ENCODE results near the gene ZMYND11. TPM values are rescaled to one million over a fixed set of nuclear protein-coding genes. Genes with fewer than 3 reads are reported as not detected.

Gene ZMYND11
- total RNA-seq, 2 donors from 2014 or later: 34.2 to 37.7 TPM

- no peak overlapping the region for H3K4me3 Mint-ChIP-seq
- peaks cover 53% of the 10 kb centered on the region for H3K36me3 Mint-ChIP-seq (ENCODE audit: low read depth)
- H3K9ac ChIP-seq (ENCODE audit: extremely low read depth, low read length, poor library complexity, severe bottlenecking): no peak overlapping the region
- TF ChIP-seq CTCF (conservative IDR thresholded peaks at IDR 0.05): no peak
- H3K4me1 ChIP-seq (ENCODE audit: control insufficient read depth, insufficient read depth, low read length): no peaks in the 10 kb centered on the region
- no peaks in the 10 kb centered on the region for H3K9me3 ChIP-seq (ENCODE audit: control insufficient read depth, low read length)
- H3K27me3 ChIP-seq (ENCODE audit: control insufficient read depth, insufficient read depth, low read length, poor library complexity, severe bottlenecking): no peaks in the 10 kb centered on the region
- peaks cover 63% of the 10 kb centered on the region for H3K36me3 ChIP-seq (ENCODE audit: control insufficient read depth, insufficient read depth, low read length)
- WGBS, 2 experiments (ENCODE audit: insufficient coverage in 1 of 2, insufficient read length in 1 of 2): 86 to 93% methylated on average over 7 of the region's 7 CpGs
- no peak overlapping the region for H3K4me3 ChIP-seq (ENCODE audit: low read length)
- no peak overlapping the region for H3K27ac Mint-ChIP-seq
- no peaks in the 10 kb centered on the region for H3K4me1 Mint-ChIP-seq
- no peaks in the 10 kb centered on the region for H3K9me3 Mint-ChIP-seq
- no peaks in the 10 kb centered on the region for H3K27me3 Mint-ChIP-seq (ENCODE audit: insufficient read depth)
- H3K27ac ChIP-seq (ENCODE audit: low read depth, low read length): no peak overlapping the region
- DNase-seq: no peak
These were observed 148.7 kb downstream of the ZMYND11 start for GRCh38 chr10:283916-284356.

- H3K27me3 Mint-ChIP-seq (ENCODE audit: insufficient read depth): no peaks in the 10 kb centered on the region
- Histone ChIP-seq H3K9ac (ENCODE audit: extremely low read depth, low read length, poor library complexity, severe bottlenecking) (no peak overlapping the region), H3K4me1 (ENCODE audit: control insufficient read depth, insufficient read depth, low read length) (no peaks in the 10 kb centered on the region), H3K27ac (ENCODE audit: low read depth, low read length) (no peak overlapping the region), H3K9me3 (ENCODE audit: control insufficient read depth, low read length) (no peaks in the 10 kb centered on the region), H3K4me3 (ENCODE audit: low read length) (no peak overlapping the region), H3K36me3 (ENCODE audit: control insufficient read depth, insufficient read depth, low read length) (peaks cover 53% of the 10 kb centered on the region), H3K27me3 (ENCODE audit: control insufficient read depth, insufficient read depth, low read length, poor library complexity, severe bottlenecking) (no peaks in the 10 kb centered on the region)
- TF ChIP-seq CTCF (conservative IDR thresholded peaks at IDR 0.05): no peak
- no peak for DNase-seq
- H3K36me3 Mint-ChIP-seq (ENCODE audit: low read depth): peaks cover 55% of the 10 kb centered on the region
- H3K4me3 Mint-ChIP-seq: no peak overlapping the region
- H3K9me3 Mint-ChIP-seq: no peaks in the 10 kb centered on the region
- H3K27ac Mint-ChIP-seq: no peak overlapping the region
- no peaks in the 10 kb centered on the region for H3K4me1 Mint-ChIP-seq
- WGBS, 2 experiments (ENCODE audit: insufficient coverage in 1 of 2, insufficient read length in 1 of 2): 88 to 89% methylated on average over 8 to 15 of the region's 15 CpGs
These were observed 150.0 kb downstream of the ZMYND11 start for GRCh38 chr10:285216-285615.

GRCh38 chr10:287026-287709 lies 151.9 kb downstream of the ZMYND11 start:
- no peaks in the 10 kb centered on the region for H3K4me1 ChIP-seq (ENCODE audit: control insufficient read depth, insufficient read depth, low read length)
- Mint-ChIP-seq H3K9me3 (no peaks in the 10 kb centered on the region), H3K27ac (no peak overlapping the region), H3K4me1 (no peaks in the 10 kb centered on the region), H3K36me3 (ENCODE audit: low read depth) (peaks cover 41% of the 10 kb centered on the region), H3K27me3 (ENCODE audit: insufficient read depth) (no peaks in the 10 kb centered on the region), H3K4me3 (no peak overlapping the region)
- no peak overlapping the region for H3K9ac ChIP-seq (ENCODE audit: extremely low read depth, low read length, poor library complexity, severe bottlenecking)
- H3K27ac ChIP-seq (ENCODE audit: low read depth, low read length): no peak overlapping the region
- H3K27me3 ChIP-seq (ENCODE audit: control insufficient read depth, insufficient read depth, low read length, poor library complexity, severe bottlenecking): no peaks in the 10 kb centered on the region
- WGBS, 2 experiments (ENCODE audit: insufficient coverage in 1 of 2, insufficient read length in 1 of 2): 82 to 92% methylated on average over 2 to 4 of the region's 4 CpGs
- H3K9me3 ChIP-seq (ENCODE audit: control insufficient read depth, low read length): no peaks in the 10 kb centered on the region
- H3K4me3 ChIP-seq (ENCODE audit: low read length): no peak overlapping the region
- no peak for DNase-seq
- no peak for TF ChIP-seq CTCF (conservative IDR thresholded peaks at IDR 0.05)
- peaks cover 39% of the 10 kb centered on the region for H3K36me3 ChIP-seq (ENCODE audit: control insufficient read depth, insufficient read depth, low read length)
